Breast epithelium (tissue), 3 donors: Measurements from ENCODE around the gene TLNRD1.

Experiments used
- CTCF ChIP-seq, 3 donors: fragments of 450-650 bp; IDR thresholded peaks; one replicate each; pipeline ENCODE4 v1.5.1; 2016 to 2017; ENCODE audit warnings: antibody characterized with exemption in 3 of 3, mild to moderate bottlenecking in 3 of 3, moderate library complexity in 3 of 3
- POLR2AphosphoS5 ChIP-seq, 3 donors: sonication (generic); formaldehyde crosslinking; IDR thresholded peaks; one replicate each; pipeline ENCODE4 v1.6.1; 2017; ENCODE audit warnings: antibody characterized with exemption in 3 of 3

DNA sequence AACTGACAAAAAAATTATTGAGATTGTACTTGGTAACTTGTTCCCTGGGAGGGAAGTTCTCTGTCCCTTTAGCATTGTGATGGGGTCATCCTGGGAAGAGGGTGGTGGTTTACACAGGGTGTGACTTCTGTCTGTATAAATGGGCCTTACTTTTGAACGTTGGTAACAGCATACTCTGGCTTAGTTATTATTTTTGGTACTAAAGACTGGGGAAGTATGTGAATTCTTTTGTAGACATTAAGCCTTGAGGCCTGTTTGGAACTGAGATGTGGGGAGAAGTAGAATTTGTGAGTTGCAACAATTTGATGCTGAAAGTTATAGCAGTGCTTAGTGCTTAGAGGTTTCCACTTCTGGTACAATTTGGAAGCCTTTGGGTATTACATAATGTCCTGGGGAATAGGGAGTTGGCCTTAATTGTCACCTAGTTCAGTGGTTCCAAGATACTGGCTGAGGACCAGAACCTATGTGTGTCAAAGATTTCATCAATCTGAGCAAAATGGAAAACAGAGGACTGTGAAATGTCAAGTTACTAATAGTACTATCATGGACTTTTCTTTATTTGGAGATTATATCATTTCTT, 15.9 kb downstream of the TLNRD1 start:
- TF ChIP-seq POLR2AphosphoS5 (IDR thresholded peaks at IDR 0.05) (no peak), CTCF (IDR thresholded peaks at IDR 0.05) (no peak)
